DND-41 (cell line): ENCODE data around the gene CASKIN2.

Source experiments
- CTCF ChIP-seq: IDR thresholded peaks from 2 replicates; pipeline ENCODE4 v1.5.1; 2012; ENCODE audit warnings: borderline replicate concordance, low read length, moderate library complexity, mild to moderate bottlenecking; ENCODE audit not compliant: poor library complexity, severe bottlenecking; ENCODE audit errors: extremely low read depth
- EZH2 ChIP-seq: IDR thresholded peaks from 3 replicates; pipeline ENCODE4 v1.6.1; 2012; ENCODE audit warnings: borderline replicate concordance, low read depth, mild to moderate bottlenecking, moderate library complexity, low read length, inconsistent platforms; ENCODE audit not compliant: severe bottlenecking

DNA sequence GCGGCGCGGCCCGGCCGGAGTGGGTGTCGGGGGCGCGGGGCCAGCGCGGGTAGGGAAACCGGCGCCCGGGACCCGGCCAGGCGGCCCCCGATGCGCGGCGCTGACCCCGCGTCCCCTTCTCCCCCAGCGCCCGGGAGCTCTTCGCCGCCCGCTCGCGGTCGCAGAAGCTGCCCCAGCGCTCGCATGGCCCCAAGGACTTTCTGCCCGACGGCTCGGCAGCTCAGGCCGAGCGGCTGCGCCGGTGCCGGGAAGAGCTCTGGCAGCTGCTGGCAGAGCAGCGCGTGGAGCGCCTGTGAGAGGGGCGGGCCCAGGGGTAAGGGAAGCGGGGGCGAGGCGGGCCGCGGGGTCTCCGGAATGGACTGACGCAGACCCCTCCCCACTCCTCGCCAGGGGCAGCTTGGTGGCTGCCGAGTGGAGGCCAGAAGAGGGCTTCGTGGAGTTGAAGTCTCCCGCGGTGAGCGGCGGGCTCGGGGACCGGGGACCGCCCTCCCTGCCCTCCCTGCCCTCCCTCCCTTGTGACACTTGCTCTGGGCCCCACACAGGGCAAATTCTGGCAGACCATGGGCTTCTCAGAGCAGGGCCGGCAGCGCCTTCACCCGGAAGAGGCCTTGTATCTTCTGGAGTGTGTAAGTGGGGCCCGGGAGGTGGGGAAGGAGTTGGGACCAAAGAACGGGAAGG is 1.4 kb upstream of the CASKIN2 start:
- TF ChIP-seq CTCF (no peak), EZH2 (no peak)
